Adrenal gland (tissue), 5 donors: ENCODE results near the gene SUSD1.

Source experiments
- POLR2A ChIP-seq, 2 donors: fragments of 450-650 bp; IDR thresholded peaks; one replicate each; pipeline ENCODE4 v1.6.1; 2017; ENCODE audit warnings: antibody characterized with exemption in 2 of 2, mild to moderate bottlenecking in 2 of 2, moderate library complexity in 1 of 2
- TF ChIP-seq, protein P1 (sequence below), 6 experiments: fragments of 450-650 bp in 4 of 6; fragments of 200-600 bp in 2 of 6; sonication (generic) in 1 of 6; IDR thresholded peaks; 1 replicate in 5 of 6; 2 replicates in 1 of 6; pipeline versions ENCODE4 v1.5.1 to v1.8.0; 2016 to 2021; ENCODE audit warnings: antibody characterized with exemption in 6 of 6, mild to moderate bottlenecking in 2 of 6, moderate library complexity in 1 of 6
- donor health status: DM: no; HTN: no; CAD: no.

DNA sequence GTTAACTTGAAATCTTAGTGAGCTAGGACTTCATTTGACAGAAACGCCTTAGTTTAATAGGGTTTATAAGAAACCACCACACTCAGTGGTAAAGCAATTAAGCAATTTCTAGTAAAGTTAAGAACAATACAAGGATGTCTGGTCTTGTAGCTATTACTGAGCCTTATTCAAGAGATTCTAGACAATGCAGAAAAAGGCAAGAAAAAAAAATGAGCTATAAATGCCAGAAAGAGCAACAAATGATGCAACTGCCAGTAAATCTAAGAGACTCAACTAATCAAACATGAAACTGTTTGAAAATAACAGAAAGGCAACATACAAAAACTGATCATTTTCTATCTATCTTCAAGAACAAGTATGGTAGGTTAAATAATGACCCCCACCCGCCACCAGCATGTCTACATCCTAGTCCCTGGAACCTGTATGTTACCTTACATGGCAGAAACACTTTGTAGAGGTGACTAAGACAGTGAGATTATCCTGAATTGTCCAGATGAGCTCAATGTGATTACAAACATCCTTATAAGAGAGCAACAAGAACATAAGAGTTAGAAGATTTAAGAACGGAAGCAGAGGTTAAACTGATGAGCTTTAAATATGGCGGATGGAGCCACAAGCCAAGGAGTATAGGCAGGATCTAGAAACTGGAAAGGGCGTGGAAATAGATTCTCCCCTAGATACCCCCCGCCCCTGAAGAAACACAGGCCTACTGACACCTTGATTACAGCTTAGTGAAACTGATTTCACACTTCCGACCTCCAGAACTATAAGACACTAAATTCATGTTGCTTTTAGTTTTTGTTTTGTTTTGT lies 93.0 kb downstream of the SUSD1 start:
- TF ChIP-seq, protein P1, sequence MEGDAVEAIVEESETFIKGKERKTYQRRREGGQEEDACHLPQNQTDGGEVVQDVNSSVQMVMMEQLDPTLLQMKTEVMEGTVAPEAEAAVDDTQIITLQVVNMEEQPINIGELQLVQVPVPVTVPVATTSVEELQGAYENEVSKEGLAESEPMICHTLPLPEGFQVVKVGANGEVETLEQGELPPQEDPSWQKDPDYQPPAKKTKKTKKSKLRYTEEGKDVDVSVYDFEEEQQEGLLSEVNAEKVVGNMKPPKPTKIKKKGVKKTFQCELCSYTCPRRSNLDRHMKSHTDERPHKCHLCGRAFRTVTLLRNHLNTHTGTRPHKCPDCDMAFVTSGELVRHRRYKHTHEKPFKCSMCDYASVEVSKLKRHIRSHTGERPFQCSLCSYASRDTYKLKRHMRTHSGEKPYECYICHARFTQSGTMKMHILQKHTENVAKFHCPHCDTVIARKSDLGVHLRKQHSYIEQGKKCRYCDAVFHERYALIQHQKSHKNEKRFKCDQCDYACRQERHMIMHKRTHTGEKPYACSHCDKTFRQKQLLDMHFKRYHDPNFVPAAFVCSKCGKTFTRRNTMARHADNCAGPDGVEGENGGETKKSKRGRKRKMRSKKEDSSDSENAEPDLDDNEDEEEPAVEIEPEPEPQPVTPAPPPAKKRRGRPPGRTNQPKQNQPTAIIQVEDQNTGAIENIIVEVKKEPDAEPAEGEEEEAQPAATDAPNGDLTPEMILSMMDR (IDR thresholded peaks at IDR 0.05), result no peak
- TF ChIP-seq POLR2A (IDR thresholded peaks at IDR 0.05), result no peak
